ENCODE results near the gene CEACAM3.

CEACAM3 gene

GRCh38 chr19:41847351-41848105 is 51.1 kb downstream of the CEACAM3 start:
- DNase-seq, result no peak

- no peak for DNase-seq
Observed at GRCh38 chr19:41848666-41849065, 52.3 kb downstream of the CEACAM3 start.

- DNase-seq, result no peak
Observed at GRCh38 chr19:41849067-41849466, 52.7 kb downstream of the CEACAM3 start.

DNA sequence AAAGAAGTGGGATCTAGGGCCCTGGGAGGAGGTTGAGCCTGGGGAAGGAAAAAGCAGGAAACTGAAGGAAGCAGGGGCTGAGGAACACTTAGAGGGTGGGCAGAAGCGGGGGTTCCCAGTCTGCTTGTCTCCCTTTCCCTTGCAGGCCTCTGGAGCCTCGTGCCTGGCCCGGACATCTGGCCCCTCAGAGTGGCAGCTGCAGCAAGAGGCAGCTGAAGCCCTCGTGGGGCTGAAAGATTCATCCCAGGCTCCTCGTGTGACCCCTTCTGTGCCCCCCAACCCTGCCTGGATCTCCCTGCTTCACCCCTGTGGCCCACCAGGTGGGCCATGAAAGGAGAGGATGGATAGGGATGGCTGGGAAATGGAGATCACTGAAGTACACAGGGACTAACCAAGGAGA is 54.0 kb downstream of the CEACAM3 start:
- DNase-seq, result no peak

GRCh38 chr19:41851456-41851855 is 55.1 kb downstream of the CEACAM3 start:
- DNase-seq, result no peak

- no peak for DNase-seq
Observed at GRCh38 chr19:41853344-41853743, 57.0 kb downstream of the CEACAM3 start.

GRCh38 chr19:41853768-41854167 is 57.4 kb downstream of the CEACAM3 start:
- no peak for DNase-seq

DNA sequence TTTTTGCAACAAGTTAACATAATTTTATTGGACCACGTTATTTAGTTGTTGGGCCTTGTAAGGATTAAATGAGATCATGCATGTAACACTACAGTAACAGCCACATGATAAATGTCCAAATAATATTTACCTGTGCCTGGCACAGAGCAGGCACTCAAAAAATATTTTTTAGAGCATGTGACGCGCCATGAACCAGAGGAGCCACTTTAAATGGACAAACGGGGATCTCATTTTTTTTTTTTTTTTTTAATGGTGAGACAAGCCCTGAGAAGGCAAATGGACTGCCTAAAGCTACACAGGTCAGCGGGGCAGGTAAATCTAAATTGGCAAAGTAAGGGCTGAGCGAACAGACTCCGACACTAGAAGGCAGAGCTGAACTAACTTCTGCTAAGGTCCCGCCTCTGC is 62.8 kb downstream of the CEACAM3 start:
- DNase-seq, result no peak

GRCh38 chr19:41859618-41860418 is 63.4 kb downstream of the CEACAM3 start, which contains the start of gene RPS19:
RPS19 (plus strand) TSS chr19:41860255; CDS start chr19:41860775, 520 bp downstream.
- peak; percentile 98 to 99 for DNase-seq

DNA sequence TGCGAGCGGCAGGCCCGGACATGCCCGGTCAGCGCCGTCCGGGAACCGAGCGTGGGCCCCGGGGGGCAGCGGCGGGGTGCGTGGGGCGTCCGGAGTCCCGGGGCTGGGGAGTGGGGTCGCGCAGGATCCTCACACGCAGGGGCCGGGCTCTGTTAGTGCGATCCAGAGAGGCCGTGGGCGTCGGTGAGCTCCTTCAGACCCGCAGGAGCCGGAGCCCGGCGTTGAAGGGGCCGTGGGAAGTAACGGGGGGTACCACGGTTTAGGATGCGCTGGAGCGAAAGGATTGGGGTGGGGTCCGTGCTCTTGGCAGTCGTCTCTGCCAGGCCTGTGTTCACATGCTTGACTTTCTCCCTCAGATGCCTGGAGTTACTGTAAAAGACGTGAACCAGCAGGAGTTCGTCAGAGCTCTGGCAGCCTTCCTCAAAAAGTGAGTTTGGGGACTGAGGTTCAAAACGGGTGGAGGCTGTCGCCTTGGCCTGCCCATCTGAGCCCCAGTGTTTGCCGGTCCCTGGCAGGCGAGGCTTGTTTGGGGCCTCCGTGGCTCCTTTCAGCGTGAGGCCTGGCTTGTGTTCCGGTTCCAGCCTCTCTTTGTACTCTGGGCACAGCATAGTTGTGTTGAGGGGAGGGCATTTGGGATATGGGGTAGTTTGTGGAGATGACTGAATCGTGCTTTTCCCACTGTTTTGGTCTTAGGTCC is 64.2 kb downstream of the CEACAM3 start:
- DNase-seq, result no peak

Data from CD4-positive, alpha-beta T cell treated with Interleukin-4 for 1 hour (primary cell).